ENCODE measurements around the gene STMP1. TPM values are rescaled to one million over a fixed set of nuclear protein-coding genes. Genes with fewer than 3 reads are reported as not detected.

The STMP1 gene
- total and polyA plus RNA-seq, 11 donors: 14.7 to 34.7 (median 29.2) TPM

DNA sequence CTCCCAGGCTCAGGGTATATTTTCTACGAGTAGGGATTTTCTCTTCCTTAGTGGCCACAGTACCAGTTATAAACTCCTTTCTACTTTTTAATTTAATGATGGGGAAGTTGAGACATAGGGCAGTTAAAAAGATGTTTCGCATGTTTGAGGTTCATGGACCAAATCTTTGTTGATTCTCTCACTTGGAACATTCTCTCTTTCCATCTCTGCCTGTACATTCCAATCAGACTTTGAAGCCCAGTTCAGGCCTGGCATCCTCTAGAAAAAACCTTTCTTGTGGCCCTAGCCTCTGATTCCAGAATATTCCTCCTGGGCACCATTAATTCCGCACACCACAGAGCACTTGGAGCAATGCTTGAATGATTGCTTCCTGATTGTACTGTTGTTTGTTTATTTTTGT, 47.2 kb downstream of the STMP1 start:
- peaks cover 0 to 23% (median 11%) of the 10 kb centered on the region in 12 donors for H3K4me1 ChIP-seq
- H3K4me3 ChIP-seq: no peak overlapping the region
- DNase-seq (no peak), ATAC-seq (no peak)
- H3K27me3 ChIP-seq: no peaks in the 10 kb centered on the region
- H3K36me3 ChIP-seq: no peaks in the 10 kb centered on the region
- H3K9me3 ChIP-seq: no peaks in the 10 kb centered on the region
- intact Hi-C loops (cut with DNase I): no loop called here
- TF ChIP-seq POLR2A (IDR thresholded peaks at IDR 0.05): no peak
- TF ChIP-seq, protein P1, sequence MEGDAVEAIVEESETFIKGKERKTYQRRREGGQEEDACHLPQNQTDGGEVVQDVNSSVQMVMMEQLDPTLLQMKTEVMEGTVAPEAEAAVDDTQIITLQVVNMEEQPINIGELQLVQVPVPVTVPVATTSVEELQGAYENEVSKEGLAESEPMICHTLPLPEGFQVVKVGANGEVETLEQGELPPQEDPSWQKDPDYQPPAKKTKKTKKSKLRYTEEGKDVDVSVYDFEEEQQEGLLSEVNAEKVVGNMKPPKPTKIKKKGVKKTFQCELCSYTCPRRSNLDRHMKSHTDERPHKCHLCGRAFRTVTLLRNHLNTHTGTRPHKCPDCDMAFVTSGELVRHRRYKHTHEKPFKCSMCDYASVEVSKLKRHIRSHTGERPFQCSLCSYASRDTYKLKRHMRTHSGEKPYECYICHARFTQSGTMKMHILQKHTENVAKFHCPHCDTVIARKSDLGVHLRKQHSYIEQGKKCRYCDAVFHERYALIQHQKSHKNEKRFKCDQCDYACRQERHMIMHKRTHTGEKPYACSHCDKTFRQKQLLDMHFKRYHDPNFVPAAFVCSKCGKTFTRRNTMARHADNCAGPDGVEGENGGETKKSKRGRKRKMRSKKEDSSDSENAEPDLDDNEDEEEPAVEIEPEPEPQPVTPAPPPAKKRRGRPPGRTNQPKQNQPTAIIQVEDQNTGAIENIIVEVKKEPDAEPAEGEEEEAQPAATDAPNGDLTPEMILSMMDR (IDR thresholded peaks at IDR 0.05): no peak
- no peak overlapping the region for H3K27ac ChIP-seq
- WGBS, 4 donors: 96 to 99% (median 97%) methylated on average over 3 of the region's 3 CpGs

DNA sequence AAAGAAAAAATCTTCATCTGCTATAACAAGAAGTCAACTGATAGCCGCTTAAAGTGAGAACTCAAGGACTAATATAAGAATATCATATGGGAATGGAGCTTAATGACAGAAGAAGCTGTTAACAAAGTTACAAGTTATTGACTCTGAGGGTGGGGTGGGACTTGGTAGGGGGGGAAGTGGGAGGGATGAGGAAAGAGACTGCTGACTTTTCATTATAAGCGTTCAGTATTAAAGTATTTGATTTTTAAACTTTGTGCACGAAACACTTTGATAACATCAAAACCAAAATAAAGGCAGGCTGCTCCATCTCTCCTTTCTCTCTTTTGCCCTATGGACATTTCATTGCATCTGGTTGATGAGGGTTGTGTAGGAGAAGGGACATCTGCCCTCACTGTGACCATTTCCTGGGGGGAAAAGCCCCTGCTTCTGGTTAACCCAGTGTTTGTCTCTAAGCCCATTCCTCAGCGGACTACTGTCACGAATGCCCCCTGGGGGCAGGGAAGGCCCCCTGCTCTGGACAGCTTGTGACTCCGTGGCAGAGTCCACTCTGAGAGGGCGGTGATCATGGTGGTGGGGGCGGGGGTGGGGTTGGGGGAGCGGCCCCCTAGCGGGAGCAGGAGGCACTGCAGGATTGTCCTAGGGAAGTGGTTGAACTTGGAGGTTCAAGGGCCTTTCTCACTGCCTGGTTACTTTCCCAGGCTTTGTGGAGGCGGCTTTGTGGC, 48.3 kb downstream of the STMP1 start:
- TF ChIP-seq, protein P1 (IDR thresholded peaks at IDR 0.05): peak; percentile 35 to 73 (median 49)
- no peak for TF ChIP-seq POLR2A (IDR thresholded peaks at IDR 0.05)
- intact Hi-C loops (cut with DNase I): no loop called here
- DNase-seq (no peak), ATAC-seq (peak in 1 of 4 donors; percentile 44)
- WGBS, 4 donors: 43 to 59% (median 52%) methylated on average over 10 to 11 of the region's 11 CpGs
- Histone ChIP-seq H3K9me3 (no peaks in the 10 kb centered on the region), H3K4me1 (peaks cover 0 to 23% (median 11%) of the 10 kb centered on the region in 12 donors), H3K27ac (no peak overlapping the region), H3K27me3 (no peaks in the 10 kb centered on the region), H3K4me3 (peak overlapping the region in 1 of 12 donors; percentile 11), H3K36me3 (no peaks in the 10 kb centered on the region)

DNA sequence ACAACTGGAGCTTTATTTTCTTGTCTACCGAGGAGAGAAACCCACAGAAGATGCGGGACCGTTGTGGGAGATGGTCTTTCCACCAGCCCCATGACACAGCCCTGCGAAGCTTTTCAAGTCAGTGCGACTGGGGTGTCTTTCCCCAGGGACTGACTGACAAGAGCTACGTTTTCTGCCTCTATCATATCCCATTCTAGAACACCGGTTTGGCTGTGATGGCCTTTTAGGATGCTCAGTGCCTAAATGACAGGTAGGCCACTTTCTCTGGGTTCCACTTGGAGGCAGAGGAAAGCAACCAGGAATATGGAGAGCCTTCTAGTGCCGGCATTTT, 48.8 kb downstream of the STMP1 start:
- intact Hi-C loops (cut with DNase I): no loop called here
- no peak for TF ChIP-seq POLR2A (IDR thresholded peaks at IDR 0.05)
- TF ChIP-seq, protein P1 (IDR thresholded peaks at IDR 0.05): no peak
- H3K4me1 ChIP-seq: peaks cover 0 to 23% (median 11%) of the 10 kb centered on the region in 12 donors
- H3K27ac ChIP-seq: no peak overlapping the region
- H3K9me3 ChIP-seq: no peaks in the 10 kb centered on the region
- no peaks in the 10 kb centered on the region for H3K36me3 ChIP-seq
- DNase-seq: no peak
- H3K27me3 ChIP-seq: no peaks in the 10 kb centered on the region
- 57 to 68% (median 65%) methylated on average over 8 of the region's 8 CpGs for WGBS, 4 donors
- ATAC-seq: no peak
- no peak overlapping the region for H3K4me3 ChIP-seq

DNA sequence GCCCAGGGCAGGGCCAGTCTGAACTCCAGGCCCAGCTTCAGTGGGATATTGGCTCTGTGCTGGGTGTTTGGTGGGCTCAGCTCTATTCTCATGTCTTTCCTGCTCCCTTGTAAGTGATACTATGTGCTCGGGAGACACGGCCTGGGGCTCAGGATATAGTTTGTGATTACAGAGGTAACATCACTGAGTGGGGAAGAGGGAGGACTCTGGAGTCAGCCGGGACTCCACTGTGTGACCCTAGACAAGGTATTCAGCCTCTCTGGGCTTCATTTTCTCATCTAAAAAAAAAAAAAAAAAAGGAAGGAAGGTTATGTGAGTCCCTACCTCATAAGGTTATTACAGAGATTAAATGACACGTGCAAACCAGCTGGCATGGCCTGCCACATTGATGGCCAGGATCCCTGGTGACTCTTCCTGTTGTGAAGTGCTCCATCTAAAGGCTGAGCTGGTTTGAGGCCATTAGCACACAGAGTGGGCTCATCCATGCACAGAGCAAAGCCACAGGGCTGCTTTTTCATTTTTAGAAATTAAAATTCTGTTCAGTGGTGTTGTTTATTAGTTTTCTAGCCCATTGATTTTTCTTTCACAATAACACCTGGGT, 50.0 kb downstream of the STMP1 start:
- intact Hi-C loops (cut with DNase I): no loop called here
- Histone ChIP-seq H3K9me3 (no peaks in the 10 kb centered on the region), H3K36me3 (no peaks in the 10 kb centered on the region), H3K27ac (peak overlapping the region in 1 of 12 donors; percentile 7), H3K27me3 (no peaks in the 10 kb centered on the region), H3K4me1 (peaks cover 0 to 23% (median 11%) of the 10 kb centered on the region in 12 donors), H3K4me3 (no peak overlapping the region)
- TF ChIP-seq POLR2A (IDR thresholded peaks at IDR 0.05): no peak
- TF ChIP-seq, protein P1 (IDR thresholded peaks at IDR 0.05): peak in 2 of 12 donors; percentile 10 to 17
- DNase-seq (no peak), ATAC-seq (peak in 3 of 4 donors; percentile 32 to 60 (median 43))
- 49 to 64% (median 58%) methylated on average over 4 of the region's 4 CpGs for WGBS, 4 donors
